Measurements from ENCODE around the gene FXYD1.

Gene FXYD1

GRCh38 chr19:35165200-35166058, 26.8 kb downstream of the FXYD1 start:
- TF ChIP-seq ISL1 (CRISPR knock-in tag; IDR thresholded peaks at IDR 0.05) (no peak), SNAI2 (CRISPR knock-in tag; IDR thresholded peaks at IDR 0.05) (no peak), ZFP3 (CRISPR knock-in tag; IDR thresholded peaks at IDR 0.05) (no peak), POU6F1 (CRISPR knock-in tag; IDR thresholded peaks at IDR 0.05; ENCODE audit: borderline replicate concordance, low read depth) (no peak), RARB (CRISPR knock-in tag; IDR thresholded peaks at IDR 0.05) (no peak), TSHZ2 (CRISPR knock-in tag; IDR thresholded peaks at IDR 0.05) (no peak), ESRRG (CRISPR knock-in tag; IDR thresholded peaks at IDR 0.05) (no peak), PATZ1 (CRISPR knock-in tag; IDR thresholded peaks at IDR 0.05; ENCODE audit: borderline replicate concordance) (no peak), CREB5 (CRISPR knock-in tag; IDR thresholded peaks at IDR 0.05; ENCODE audit: low read depth) (no peak), ZFP30 (CRISPR knock-in tag; IDR thresholded peaks at IDR 0.05) (no peak), OSR1 (CRISPR knock-in tag; IDR thresholded peaks at IDR 0.05) (no peak), ZC3H10 (CRISPR knock-in tag; IDR thresholded peaks at IDR 0.05) (no peak), BACH2 (CRISPR knock-in tag; IDR thresholded peaks at IDR 0.05; ENCODE audit: borderline replicate concordance) (no peak)
- ATAC-seq = no peak

- TF ChIP-seq ZFP30 (CRISPR knock-in tag; IDR thresholded peaks at IDR 0.05) (no peak), ZNF565 (CRISPR knock-in tag; conservative IDR thresholded peaks at IDR 0.05; ENCODE audit: low read depth) (no peak), ESRRG (CRISPR knock-in tag; IDR thresholded peaks at IDR 0.05) (no peak), GLIS3 (CRISPR knock-in tag; IDR thresholded peaks at IDR 0.05) (no peak), ISL1 (CRISPR knock-in tag; IDR thresholded peaks at IDR 0.05) (no peak), ZC3H10 (CRISPR knock-in tag; IDR thresholded peaks at IDR 0.05) (no peak), ZNF8 (CRISPR knock-in tag; IDR thresholded peaks at IDR 0.05) (no peak), CREB5 (CRISPR knock-in tag; IDR thresholded peaks at IDR 0.05; ENCODE audit: low read depth) (no peak)
- no peak for ATAC-seq
Measured at GRCh38 chr19:35166100-35167063, 27.8 kb downstream of the FXYD1 start.

All from SK-N-SH treated with all-trans-retinoic acid at 6 μM for 48 hours (cell line).